Left kidney (tissue), 8 donors: ENCODE data around the gene SUPT3H. TPM values are rescaled to one million over a fixed set of nuclear protein-coding genes. Genes with fewer than 3 reads are reported as not detected.

Experiments used
- DNase-seq: peaks from one replicate; pipeline ENCODE4 v3.0.0-alpha.2; 2013
- long read RNA-seq, 8 donors: transcript quantifications; one replicate each; lab custom pipeline, GENCODE V29; 2026
- polyA plus RNA-seq: library from polyadenylated mRNA; unstranded; fragments of 120-200 nt; gene quantifications from one replicate; pipeline ENCODE4 v1.2.1, GENCODE V29; 2013; ENCODE audit not compliant: insufficient read length

SUPT3H gene
- 23.4 TPM for polyA plus RNA-seq
- long read RNA-seq, donor 1, result 0 reads
- long read RNA-seq, donor 2, result 0 reads
- long read RNA-seq, donor 3, result 0 reads
- long read RNA-seq, donor 4, result 0 reads
- long read RNA-seq, donor 5, partial matches to known transcripts, result 18 of 19 reads
- long read RNA-seq, donor 5, other reads (novel, unspliced or antisense), result 0 of 19 reads
- long read RNA-seq, donor 6, partial matches to known transcripts, result 5 of 6 reads
- long read RNA-seq, donor 6, other reads (novel, unspliced or antisense), result 0 of 6 reads
- long read RNA-seq, donor 7, partial matches to known transcripts, result 5 of 5 reads
- long read RNA-seq, donor 7, other reads (novel, unspliced or antisense), result 0 of 5 reads
- long read RNA-seq, donor 8, result 0 reads

- DNase-seq, result peak; percentile 95
Observed at GRCh38 chr6:45377554-45378333, at the start of gene SUPT3H. SUPT3H (minus strand) TSS chr6:45377934.

- DNase-seq, result no peak
Observed at GRCh38 chr6:45426251-45426650, 48.5 kb upstream of the SUPT3H start.

GRCh38 chr6:45424451-45424861, 46.7 kb upstream of the SUPT3H start:
- no peak for DNase-seq

DNA sequence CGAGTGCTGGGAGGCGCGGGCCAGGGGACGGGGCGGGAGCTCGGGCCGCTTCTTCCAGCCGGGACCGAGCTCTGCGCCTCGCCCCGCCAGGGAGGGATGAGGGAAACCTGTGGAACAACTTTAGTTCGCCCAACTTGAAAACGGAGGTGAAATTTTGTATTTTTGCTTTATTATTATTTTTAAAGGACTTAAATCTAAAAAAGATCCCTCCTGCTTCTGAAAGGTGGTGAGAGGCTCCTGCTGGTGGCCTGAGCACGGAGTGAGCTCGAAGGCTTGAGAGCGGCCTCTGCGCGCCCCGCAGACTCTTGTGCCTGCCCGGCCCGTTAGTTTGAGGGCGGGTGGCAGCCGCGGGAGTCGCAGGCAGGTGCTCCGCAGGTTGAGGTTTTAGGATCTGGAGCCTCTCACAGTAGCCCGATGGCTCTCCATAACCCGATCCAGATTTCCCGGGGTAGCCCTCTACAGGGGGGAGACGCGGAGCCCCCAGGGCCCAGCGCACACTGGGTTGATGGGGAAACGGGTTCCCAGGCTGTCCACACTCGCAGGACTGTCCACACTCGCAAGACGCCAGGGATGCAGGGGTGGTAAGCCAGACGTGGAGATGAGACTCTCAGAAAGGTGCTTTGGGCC, 46.2 kb upstream of the SUPT3H start:
- no peak for DNase-seq

DNA sequence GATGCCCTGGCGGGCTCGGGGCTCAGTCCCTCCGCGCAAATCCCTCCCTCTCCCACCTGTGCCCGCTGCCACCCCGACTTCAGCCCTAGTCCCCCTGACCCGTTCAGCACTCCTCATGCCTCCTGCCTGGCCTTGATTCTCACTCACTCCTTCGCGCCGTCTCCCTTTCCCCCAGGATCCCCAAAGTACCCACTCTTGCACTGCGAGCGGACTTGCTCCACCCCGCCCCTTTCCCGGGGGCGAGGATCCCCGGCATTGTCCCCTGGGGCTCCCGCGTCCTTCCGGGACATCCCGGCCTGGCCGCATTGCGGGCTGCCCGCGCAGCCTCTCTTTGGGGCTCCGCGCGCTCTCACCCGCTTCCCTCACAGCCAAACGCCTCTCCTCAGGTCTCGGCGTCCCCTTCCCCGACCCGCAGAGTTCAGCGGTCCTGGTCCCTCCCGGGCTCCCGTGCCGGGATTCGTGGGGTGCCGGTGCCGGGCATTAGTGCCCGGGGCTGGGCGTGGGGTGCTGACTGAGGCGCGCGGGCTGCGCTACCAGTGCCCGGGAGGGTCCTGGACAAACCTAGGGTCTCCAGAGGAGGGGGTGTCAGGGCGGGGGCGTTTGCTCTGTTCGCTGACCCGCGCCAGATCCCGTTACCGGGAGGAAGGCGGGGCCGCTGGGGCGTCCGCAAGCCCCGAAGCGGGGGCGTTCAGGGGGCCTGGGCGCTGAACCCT, 45.5 kb upstream of the SUPT3H start:
- no peak for DNase-seq

DNA sequence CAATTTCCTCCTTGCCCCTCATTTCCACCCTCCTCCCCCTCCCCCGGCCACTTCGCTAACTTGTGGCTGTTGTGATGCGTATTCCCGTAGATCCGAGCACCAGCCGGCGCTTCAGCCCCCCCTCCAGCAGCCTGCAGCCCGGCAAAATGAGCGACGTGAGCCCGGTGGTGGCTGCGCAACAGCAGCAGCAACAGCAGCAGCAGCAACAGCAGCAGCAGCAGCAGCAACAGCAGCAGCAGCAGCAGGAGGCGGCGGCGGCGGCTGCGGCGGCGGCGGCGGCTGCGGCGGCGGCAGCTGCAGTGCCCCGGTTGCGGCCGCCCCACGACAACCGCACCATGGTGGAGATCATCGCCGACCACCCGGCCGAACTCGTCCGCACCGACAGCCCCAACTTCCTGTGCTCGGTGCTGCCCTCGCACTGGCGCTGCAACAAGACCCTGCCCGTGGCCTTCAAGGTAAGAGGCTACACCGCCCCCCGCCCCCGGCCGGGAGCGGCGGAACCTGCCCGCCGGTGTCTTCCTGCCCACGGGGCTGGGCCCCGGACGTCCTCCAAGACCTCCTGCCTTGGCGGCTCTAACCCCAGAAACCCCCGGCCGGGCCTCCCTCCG, 44.9 kb upstream of the SUPT3H start:
- DNase-seq, result no peak

GRCh38 chr6:45421709-45422502, 44.2 kb upstream of the SUPT3H start:
- DNase-seq, result peak; percentile 65

GRCh38 chr6:45420909-45421708, 43.4 kb upstream of the SUPT3H start:
- peak; percentile 43 for DNase-seq

GRCh38 chr6:45420083-45420908, 42.6 kb upstream of the SUPT3H start:
- no peak for DNase-seq

DNA sequence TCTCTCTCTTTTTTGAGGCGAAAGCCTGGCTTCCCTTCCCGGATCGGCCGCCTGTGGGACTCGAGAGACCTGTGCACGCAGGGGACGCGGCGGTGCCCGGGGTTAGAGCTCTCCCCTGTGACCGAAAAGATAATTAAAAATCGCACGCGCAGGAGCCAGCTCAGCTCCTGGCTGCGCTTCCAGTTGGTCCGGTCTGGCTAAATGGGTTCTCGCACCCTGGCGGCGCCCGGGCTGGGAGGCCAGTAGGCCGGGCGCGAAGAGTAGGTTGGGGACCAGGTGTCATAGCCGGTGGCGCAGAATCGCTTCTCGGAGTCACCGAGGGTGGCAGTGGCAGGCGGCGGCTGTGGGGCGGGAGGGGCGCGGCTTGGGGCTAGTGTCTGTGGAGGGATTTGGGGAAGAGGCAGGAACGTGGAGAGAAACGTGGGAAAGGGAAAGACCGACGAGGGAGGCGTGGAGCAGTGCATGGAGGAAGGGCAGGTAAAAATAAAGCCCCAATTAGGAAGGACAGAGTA, 41.9 kb upstream of the SUPT3H start:
- DNase-seq, result peak; percentile 72

DNA sequence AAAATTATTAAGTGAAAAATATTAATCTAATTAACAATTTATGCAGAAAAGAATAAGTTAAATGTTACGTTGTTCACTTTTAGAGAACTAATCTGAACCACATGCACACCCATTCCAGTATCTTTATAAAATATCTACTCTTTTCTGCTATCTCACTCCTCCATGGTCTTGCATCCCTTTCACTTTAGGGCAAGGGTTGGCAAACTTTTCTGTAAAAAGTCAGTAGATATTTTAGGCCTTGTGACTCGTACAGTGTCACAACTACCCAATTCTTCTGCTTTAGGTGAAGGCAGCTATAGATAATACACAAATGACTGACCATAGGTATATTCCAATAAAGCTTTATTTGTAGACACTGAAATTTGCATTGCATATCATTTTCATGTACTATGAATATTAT, 39.7 kb upstream of the SUPT3H start:
- DNase-seq, result no peak

DNA sequence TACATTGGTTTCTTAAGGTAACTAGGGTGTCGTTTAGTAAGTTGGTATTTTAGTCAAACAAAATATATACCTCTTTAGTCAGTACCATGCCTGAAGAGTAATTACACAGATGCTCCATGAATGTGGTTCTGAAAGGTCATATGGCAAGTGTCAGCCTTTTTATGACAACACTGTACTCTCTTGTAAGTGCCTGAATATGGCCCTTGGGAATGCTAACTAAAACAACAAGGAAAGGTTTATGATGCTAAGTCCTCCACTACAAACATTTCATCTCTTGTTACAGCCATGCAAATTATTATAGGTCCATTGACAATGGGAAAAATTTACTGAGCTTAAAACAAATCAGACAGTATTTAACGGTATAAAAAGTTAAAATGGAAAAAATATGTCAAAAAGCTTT, 39.0 kb upstream of the SUPT3H start:
- DNase-seq, result no peak

DNA sequence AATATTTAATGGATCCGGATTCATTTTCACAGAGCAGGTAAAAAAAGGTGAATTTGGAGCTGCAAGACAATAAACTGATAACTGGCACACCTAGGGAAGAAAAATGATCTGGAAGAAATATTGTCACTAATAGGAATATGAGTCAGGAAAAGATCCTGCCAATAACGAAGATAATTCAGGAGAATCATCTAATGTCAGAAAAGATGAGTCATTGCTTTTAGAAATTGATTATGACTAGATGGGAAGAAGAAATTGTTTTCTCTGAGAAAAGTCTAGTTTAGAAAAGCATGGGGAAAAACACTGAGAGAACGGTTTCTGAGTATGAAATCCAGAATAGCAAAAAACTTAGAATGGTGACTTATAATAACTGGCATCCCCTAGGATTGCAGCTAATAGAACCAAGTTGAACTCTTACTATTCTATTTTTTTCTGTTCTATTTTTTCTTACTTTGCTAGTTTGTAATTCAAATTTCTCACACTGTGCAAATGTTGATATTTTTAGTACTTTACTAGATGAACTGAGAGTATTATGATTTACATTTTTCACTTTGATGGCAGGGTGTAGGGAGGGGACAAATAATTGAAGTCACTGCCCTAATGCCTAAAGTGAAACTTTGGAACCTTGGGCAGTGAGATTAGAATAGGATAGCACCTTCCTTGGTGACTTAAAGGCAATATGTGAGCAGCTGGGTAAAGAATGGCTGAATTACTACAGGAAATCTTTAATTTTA, 38.2 kb upstream of the SUPT3H start:
- no peak for DNase-seq

DNA sequence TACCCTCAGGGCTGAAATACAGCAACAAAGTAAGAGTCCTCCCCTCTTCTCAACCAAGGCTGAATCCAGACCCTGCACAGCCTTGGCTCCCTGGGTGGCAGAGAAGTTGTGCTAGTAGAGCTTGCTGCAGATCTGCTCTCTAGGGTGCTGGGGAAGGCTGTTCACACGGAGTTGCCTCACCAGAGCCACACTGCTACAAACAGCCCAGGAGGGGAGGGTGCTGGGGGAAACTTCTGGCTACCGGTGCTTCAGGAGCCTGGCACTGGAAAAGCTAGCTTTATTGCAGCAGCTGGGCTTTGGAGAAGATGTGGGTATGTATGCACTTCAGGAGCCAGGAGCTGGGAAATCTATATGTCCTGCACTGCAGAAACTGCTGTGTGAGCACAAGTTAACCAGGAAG, 37.6 kb upstream of the SUPT3H start:
- DNase-seq, result no peak

GRCh38 chr6:45411959-45412358, 34.2 kb upstream of the SUPT3H start:
- no peak for DNase-seq

GRCh38 chr6:45400021-45400420, 22.3 kb upstream of the SUPT3H start:
- DNase-seq, result no peak

GRCh38 chr6:45398075-45398813, 20.5 kb upstream of the SUPT3H start:
- no peak for DNase-seq
